IMR-90 (cell line): ENCODE data around the gene ARHGEF4. TPM values are rescaled to one million over a fixed set of nuclear protein-coding genes. Genes with fewer than 3 reads are reported as not detected.

Experiments
- ATAC-seq: fragments of 200-7000 bp; cut with Tn5 transposase; 2 replicates; pipeline ENCODE4 v1.9.1; 2020; ENCODE audit warnings: low read depth, mild to moderate bottlenecking, moderate library complexity
- BruUV-seq: library from RNA; stranded (reverse); fragments of 400-500 nt; replicated peaks from 2 replicates; lab custom pipeline; 2021; lab: Mats Ljungman, UMichigan
- CTCF ChIA-PET: fragments of 300-600 bp; formaldehyde crosslinking; extraction: SDS; loops from one replicate; lab custom pipeline; 2021; ENCODE audit warnings: antibody characterized with exemption; lab: Yijun Ruan, JAX
- POLR2A ChIA-PET: fragments of 300-600 bp; sonication (Branson Sonifier 250); formaldehyde crosslinking; loops from one replicate; lab custom pipeline; 2022; ENCODE audit warnings: antibody characterized with exemption; ENCODE audit not compliant: unreplicated experiment; lab: Charles Lee
- DNase-seq: peaks from one replicate; pipeline ENCODE4 v3.0.0; 2013
- H2AFZ ChIP-seq: replicated peaks from 2 replicates; pipeline ENCODE3; 2013; ENCODE audit warnings: low read length, mild to moderate bottlenecking; ENCODE audit not compliant: poor library complexity
- H2AK5ac ChIP-seq: 2 replicates; pipeline ENCODE4 v1.6.1; 2013; ENCODE audit warnings: low read depth, low read length, inconsistent platforms
- H2AK9ac ChIP-seq: replicated peaks from 2 replicates; pipeline ENCODE3; 2013; ENCODE audit warnings: mild to moderate bottlenecking, low read depth, low read length, moderate library complexity; ENCODE audit not compliant: poor library complexity
- H2BK120ac ChIP-seq: 2 replicates; pipeline ENCODE4 v1.6.1; 2013; ENCODE audit warnings: low read depth, low read length, inconsistent platforms
- H2BK15ac ChIP-seq: 3 replicates; pipeline ENCODE4 v1.6.1; 2013; ENCODE audit warnings: low read depth, low read length, inconsistent platforms
- H2BK20ac ChIP-seq: 2 replicates; pipeline ENCODE4 v1.6.1; 2013; ENCODE audit warnings: low read depth, mild to moderate bottlenecking, inconsistent platforms, low read length, moderate library complexity
- H2BK5ac ChIP-seq: 2 replicates; pipeline ENCODE4 v1.6.1; 2013; ENCODE audit warnings: mild to moderate bottlenecking, low read depth, low read length, inconsistent platforms; ENCODE audit not compliant: poor library complexity, severe bottlenecking
- H3K14ac ChIP-seq: replicated peaks from 2 replicates; pipeline ENCODE4 v1.6.1; 2013; ENCODE audit warnings: low read depth, low read length, inconsistent platforms
- H3K18ac ChIP-seq: 2 replicates; pipeline ENCODE4 v1.6.1; 2013; ENCODE audit warnings: low read depth, low read length, control low read depth
- H3K23ac ChIP-seq: 2 replicates; pipeline ENCODE4 v1.6.1; 2013; ENCODE audit warnings: low read depth, low read length, inconsistent platforms
- H3K27ac ChIP-seq: 2 replicates; pipeline ENCODE4 v1.5.1; 2013; ENCODE audit warnings: mild to moderate bottlenecking, control low read depth, low read length; ENCODE audit not compliant: insufficient read depth
- H3K27me3 ChIP-seq: 2 replicates; pipeline ENCODE4 v1.6.1; 2013; ENCODE audit warnings: low read length; ENCODE audit not compliant: control insufficient read depth, insufficient read depth
- H3K36me3 ChIP-seq: 2 replicates; pipeline ENCODE4 v1.6.1; 2013; ENCODE audit warnings: low read length, mixed read lengths; ENCODE audit not compliant: control insufficient read depth, insufficient read depth
- H3K4ac ChIP-seq: 2 replicates; pipeline ENCODE4 v1.6.1; 2013; ENCODE audit warnings: low read depth, low read length, inconsistent platforms
- H3K4me1 ChIP-seq: 2 replicates; pipeline ENCODE4 v1.6.1; 2013; ENCODE audit warnings: low read length, mixed read lengths; ENCODE audit not compliant: control insufficient read depth, insufficient read depth
- H3K4me2 ChIP-seq: 2 replicates; pipeline ENCODE4 v1.6.1; 2013; ENCODE audit warnings: low read depth, mild to moderate bottlenecking, control low read depth, low read length, moderate library complexity
- H3K4me3 ChIP-seq: 2 replicates; pipeline ENCODE4 v1.5.1; 2013; ENCODE audit warnings: low read depth, mild to moderate bottlenecking, control low read depth, low read length, moderate library complexity; ENCODE audit not compliant: insufficient read depth
- H3K56ac ChIP-seq: 2 replicates; pipeline ENCODE4 v1.6.1; 2013; ENCODE audit warnings: low read length, inconsistent platforms; ENCODE audit not compliant: insufficient read depth; ENCODE audit errors: extremely low read depth
- H3K79me1 ChIP-seq, 2 experiments: 2 replicates each; pipeline ENCODE4 v1.6.1; 2013; ENCODE audit warnings: low read length in 2 of 2, inconsistent platforms in 1 of 2, low read depth in 1 of 2
- H3K9ac ChIP-seq: 2 replicates; pipeline ENCODE4 v1.6.1; 2013; ENCODE audit warnings: low read depth, low read length, control low read depth
- H3K9me1 ChIP-seq: 2 replicates; pipeline ENCODE4 v1.6.1; 2013; ENCODE audit warnings: low read length, inconsistent platforms; ENCODE audit not compliant: insufficient read depth
- H3K9me3 ChIP-seq: 2 replicates; pipeline ENCODE4 v1.6.1; 2013; ENCODE audit warnings: low read length; ENCODE audit not compliant: control insufficient read depth, insufficient read depth
- H4K20me1 ChIP-seq: 2 replicates; pipeline ENCODE4 v1.6.1; 2013; ENCODE audit warnings: low read length, inconsistent platforms; ENCODE audit not compliant: insufficient read depth
- H4K5ac ChIP-seq: 2 replicates; pipeline ENCODE4 v1.6.1; 2013; ENCODE audit warnings: mild to moderate bottlenecking, low read depth, low read length, control low read depth
- H4K8ac ChIP-seq, 2 experiments: 2 replicates each; pipeline ENCODE4 v1.6.1; 2013; ENCODE audit warnings: low read depth in 2 of 2, low read length in 2 of 2, control low read depth in 1 of 2, inconsistent platforms in 1 of 2
- H4K91ac ChIP-seq: 2 replicates; pipeline ENCODE4 v1.6.1; 2013; ENCODE audit warnings: low read depth, low read length, inconsistent platforms; ENCODE audit not compliant: insufficient read depth
- CHD1 ChIP-seq: IDR thresholded peaks from 2 replicates; pipeline ENCODE4 v1.6.1; 2012; ENCODE audit warnings: low read depth, low read length, improper control_type of control experiment
- MAZ ChIP-seq: IDR thresholded peaks from 2 replicates; pipeline ENCODE4 v1.6.1; 2012; ENCODE audit warnings: low read depth, mild to moderate bottlenecking, low read length, improper control_type of control experiment, moderate library complexity, borderline replicate concordance
- NFE2L2 ChIP-seq: fragments of 150-350 bp; IDR thresholded peaks from 2 replicates; pipeline ENCODE4 v1.6.1; 2016; ENCODE audit warnings: low read depth, mild to moderate bottlenecking, low read length
- RCOR1 ChIP-seq: IDR thresholded peaks from 2 replicates; pipeline ENCODE4 v1.6.1; 2012; ENCODE audit warnings: mild to moderate bottlenecking, low read length, improper control_type of control experiment; ENCODE audit not compliant: insufficient replicate concordance
- RFX5 ChIP-seq: IDR thresholded peaks from 2 replicates; pipeline ENCODE4 v1.8.0; 2012; ENCODE audit warnings: low read depth, mild to moderate bottlenecking, low read length, moderate library complexity
- WGBS, 2 experiments: methylation state at CpG; one replicate each; pipeline versions ENCODE4 v1.1.5 to v1.1.7; 2013; ENCODE audit warnings: missing lambda C conversion rate in 2 of 2; ENCODE audit not compliant: insufficient read length in 1 of 2; ENCODE audit errors: extremely low coverage in 2 of 2; 5-methylcytosine and 5-hydroxymethylcytosine counted together
- dilution Hi-C: fragments of 300-500 bp; cut with HindIII; formaldehyde crosslinking; loops from one replicate; pipeline ENCODE4 v1.14.3; 2018; ENCODE audit warnings: low sequenced_read_pairs; ENCODE audit not compliant: unreplicated experiment
- in situ Hi-C: fragments of 300-500 bp; cut with MboI; formaldehyde crosslinking; loops from 3 replicates; pipeline ENCODE4 v1.14.3; 2019; ENCODE audit warnings: low sequenced_read_pairs, inconsistent platforms, mixed read lengths
- intact Hi-C: fragments of 100-400 bp; cut with micrococcal nuclease; formaldehyde crosslinking; loops from 2 replicates; pipeline ENCODE4 v1.10.0; 2022
- polyA plus RNA-seq, 3 experiments: library from polyadenylated mRNA; depleted of rRNA; stranded (reverse); fragments of >200 nt; gene quantifications; 2 replicates each; pipeline ENCODE4 v1.2.3, GENCODE V29; 2012; ENCODE audit warnings: low replicate concordance in 1 of 3
- total RNA-seq: library from RNA; depleted of rRNA; stranded (reverse); fragments of >200 nt; gene quantifications from 2 replicates; pipeline ENCODE4 v1.2.3, GENCODE V29; 2012
- TF ChIP-seq, protein P1 (sequence below): fragments of 150-350 bp; IDR thresholded peaks from 2 replicates; pipeline ENCODE4 v1.6.1; 2017; ENCODE audit warnings: mild to moderate bottlenecking, antibody characterized with exemption, low read length, low read depth

The ARHGEF4 gene
- total and polyA plus RNA-seq, 2 of the 4 experiments (the other 2 are of a cell fraction), result 2.7 to 5.0 TPM

DNA sequence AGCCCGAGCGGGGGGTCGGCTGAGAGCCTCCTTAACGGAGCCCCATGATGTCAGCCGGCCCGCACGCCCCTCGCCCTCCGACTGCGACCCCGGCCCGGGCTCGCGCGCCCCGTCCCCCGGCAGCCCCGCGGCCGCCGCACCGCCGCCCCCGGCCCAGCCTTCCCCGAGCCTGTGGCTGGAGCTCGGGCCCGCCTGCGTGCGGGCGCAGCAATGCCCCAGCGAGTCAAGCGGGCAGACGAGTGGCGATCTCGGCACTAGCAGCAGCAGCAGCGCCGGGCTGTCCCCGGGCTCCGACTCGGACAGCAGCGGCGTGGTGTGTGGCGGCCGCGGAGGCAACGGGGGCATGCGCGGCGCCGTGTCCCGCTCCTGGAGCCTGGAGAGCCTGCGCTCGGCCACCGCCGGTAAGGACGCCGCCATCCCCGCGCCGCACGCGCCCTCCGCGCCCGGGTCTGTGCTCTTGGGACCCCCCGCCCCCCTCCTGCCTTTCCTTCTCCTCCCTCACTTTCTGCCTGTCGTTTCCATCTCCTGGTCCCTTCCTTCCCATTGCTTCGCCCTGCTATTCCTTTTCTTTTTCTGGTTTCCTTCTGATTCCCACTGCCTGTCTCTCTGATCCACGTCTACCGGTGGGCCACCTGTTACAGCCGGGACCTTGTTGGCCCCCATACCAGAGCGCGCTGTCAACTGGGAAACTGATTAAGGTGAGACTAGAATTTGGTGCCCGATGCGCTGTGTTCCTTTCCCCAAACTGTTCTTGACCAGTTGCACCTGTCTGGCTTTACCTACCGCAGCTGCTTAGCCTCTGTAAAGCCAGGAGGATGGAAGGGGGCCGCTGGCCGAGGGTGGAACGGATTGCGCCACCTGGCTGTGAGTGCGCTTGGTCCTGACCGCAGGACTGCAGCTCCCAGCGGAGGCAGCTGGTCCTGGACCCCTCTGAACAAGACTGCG, 127.4 kb downstream of the ARHGEF4 start:
- Histone ChIP-seq H3K9me3 (no peaks in the 10 kb centered on the region), H3K27me3 (peaks cover 40% of the 10 kb centered on the region), H3K27ac (no peak overlapping the region), H4K8ac (no peak overlapping the region), H3K56ac (no peak overlapping the region), H3K14ac (no peak overlapping the region), H3K9ac (no peak overlapping the region), H2AFZ (no peak overlapping the region), H2AK5ac (no peak overlapping the region), H2AK9ac (no peak overlapping the region), H3K18ac (no peak overlapping the region), H4K20me1 (no peaks in the 10 kb centered on the region), H3K23ac (no peak overlapping the region), H3K4me2 (no peak overlapping the region), H3K79me1 (no peaks in the 10 kb centered on the region), H2BK5ac (no peak overlapping the region), H2BK120ac (no peak overlapping the region), H2BK15ac (no peak overlapping the region), H2BK20ac (no peak overlapping the region), H3K4me1 (no peaks in the 10 kb centered on the region), H3K4ac (no peak overlapping the region), H3K36me3 (no peaks in the 10 kb centered on the region), H3K9me1 (no peaks in the 10 kb centered on the region), H4K91ac (no peak overlapping the region), H4K5ac (no peak overlapping the region), H3K4me3 (no peak overlapping the region)
- dilution Hi-C loops, result no loop called here
- DNase-seq, result no peak
- ChIA-PET CTCF (no interaction called here), POLR2A (no interaction called here)
- peak; percentile 66 for ATAC-seq
- in situ Hi-C loops, result no loop called here
- TF ChIP-seq, protein P1, sequence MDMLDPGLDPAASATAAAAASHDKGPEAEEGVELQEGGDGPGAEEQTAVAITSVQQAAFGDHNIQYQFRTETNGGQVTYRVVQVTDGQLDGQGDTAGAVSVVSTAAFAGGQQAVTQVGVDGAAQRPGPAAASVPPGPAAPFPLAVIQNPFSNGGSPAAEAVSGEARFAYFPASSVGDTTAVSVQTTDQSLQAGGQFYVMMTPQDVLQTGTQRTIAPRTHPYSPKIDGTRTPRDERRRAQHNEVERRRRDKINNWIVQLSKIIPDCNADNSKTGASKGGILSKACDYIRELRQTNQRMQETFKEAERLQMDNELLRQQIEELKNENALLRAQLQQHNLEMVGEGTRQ, result no peak
- no peak for TF ChIP-seq RFX5
- TF ChIP-seq MAZ, result no peak
- TF ChIP-seq RCOR1, result no peak
- no peak for TF ChIP-seq CHD1
- TF ChIP-seq NFE2L2, result no peak
- intact Hi-C loops, result no loop called here
- BruUV-seq, result no TSS peak
- WGBS, 2 experiments, result 2% methylated on average over 24 of the region's 84 CpGs; no CpG with 5 or more reads in 1 of the 2 experiments
